ENCODE measurements around the gene BCKDHB. TPM values are rescaled to one million over a fixed set of nuclear protein-coding genes. Genes with fewer than 3 reads are reported as not detected.

The BCKDHB gene
- total and polyA plus RNA-seq, 2 donors (not counting 3 experiments of a cell fraction or from before 2014, with no cell fraction given) = 5.6 to 12.2 TPM

DNA sequence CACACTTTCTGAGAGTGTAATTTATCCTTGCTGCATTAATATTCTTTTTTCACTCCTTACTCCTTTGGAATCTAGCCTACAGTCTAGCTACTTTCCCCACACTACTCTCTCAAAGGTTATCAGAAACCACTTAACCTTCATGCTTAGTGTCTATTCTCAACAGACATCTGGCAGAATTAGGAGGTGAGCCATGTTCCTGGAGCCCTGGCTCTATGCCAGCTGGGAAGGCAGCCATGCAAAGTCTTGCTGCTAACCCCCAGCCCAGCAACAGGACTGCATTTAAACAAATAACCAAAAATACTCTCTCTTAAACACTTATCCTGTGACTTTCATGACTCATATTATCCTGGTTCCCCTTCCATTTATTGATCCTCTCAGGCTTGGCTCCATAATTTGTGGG lies 260.2 kb downstream of the BCKDHB start:
- no peak overlapping the region for H2AFZ ChIP-seq (ENCODE audit: low read depth, low read length)
- DNase-seq (ENCODE audit: low read depth, low spot score) (peak; percentile 69), FAIRE-seq (no peak)
- ChIA-PET CTCF (no interaction called here), POLR2A (no interaction called here)
- H3K9me1 ChIP-seq (replicated peaks; ENCODE audit: control insufficient read depth, extremely low read depth, insufficient read depth, low read length) = no peaks in the 10 kb centered on the region
- dilution Hi-C loops (cut with MboI; ENCODE audit: extremely low pct_ligation_motif_present, low sequenced_read_pairs) (no loop called here), intact Hi-C loops (cut with micrococcal nuclease) (no loop called here)
- H3K4me1 ChIP-seq (ENCODE audit: control insufficient read depth, extremely low read depth, insufficient read depth, low read length) = no peaks in the 10 kb centered on the region
- no peak overlapping the region for H3K9ac ChIP-seq (replicated peaks; ENCODE audit: extremely low read depth, insufficient read depth, low read length)
- H3K27ac ChIP-seq (ENCODE audit: insufficient read depth, low read depth, low read length) = no peak overlapping the region
- H3K79me2 ChIP-seq (ENCODE audit: control insufficient read depth, insufficient read depth, low read length) = no peaks in the 10 kb centered on the region
- no peaks in the 10 kb centered on the region for H3K36me3 ChIP-seq (ENCODE audit: control insufficient read depth in 2 of 2, extremely low read depth in 1 of 2, insufficient read depth in 2 of 2, low read length in 2 of 2)
- H3K4me2 ChIP-seq (ENCODE audit: insufficient read depth, low read length) = no peak overlapping the region
- H3K4me3 ChIP-seq (replicated peaks in 1 of 3; ENCODE audit: insufficient read depth in 1 of 3, low read depth in 1 of 3, low read length in 3 of 3) = no peak overlapping the region
- no peaks in the 10 kb centered on the region for H4K20me1 ChIP-seq (replicated peaks; ENCODE audit: control insufficient read depth, extremely low read depth, insufficient read depth, low read length)
- TF ChIP-seq GATA2 (IDR thresholded peaks at IDR 0.05; ENCODE audit: insufficient read depth, insufficient read length, low read depth, low read length) (no peak), FOS (IDR thresholded peaks at IDR 0.05; ENCODE audit: borderline replicate concordance, insufficient read depth, low read length) (peak; percentile 30), MYC (IDR thresholded peaks at IDR 0.05; ENCODE audit: low read depth, low read length) (no peak)
- no peaks in the 10 kb centered on the region for H3K27me3 ChIP-seq (ENCODE audit: control insufficient read depth in 2 of 2, insufficient read depth in 2 of 2, low read length in 2 of 2)
- no peaks in the 10 kb centered on the region for H3K9me3 ChIP-seq (replicated peaks; ENCODE audit: control insufficient read depth, insufficient read depth, low read length)
- no TSS peak for BruUV-seq (replicated peaks)

DNA sequence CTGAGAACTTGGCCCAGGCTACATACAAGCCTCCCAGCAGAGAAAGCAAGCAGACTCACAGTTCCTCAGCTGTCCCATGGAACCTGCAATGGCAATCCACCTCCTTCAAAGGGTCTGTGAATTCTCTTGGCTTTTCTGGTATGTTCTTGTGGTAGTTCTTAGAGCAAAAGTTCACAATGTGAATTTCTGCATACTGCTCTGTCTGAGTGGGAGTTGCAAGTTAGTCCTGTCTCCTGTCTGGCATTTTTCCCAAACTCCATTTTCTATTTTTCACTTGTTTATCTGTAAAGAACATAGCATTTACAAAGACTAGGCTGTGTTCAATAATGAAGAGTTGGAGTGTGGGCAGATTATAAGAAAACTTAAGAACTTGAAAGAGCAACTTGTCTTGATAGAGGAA lies 269.9 kb downstream of the BCKDHB start:
- no peak overlapping the region for H3K9ac ChIP-seq (replicated peaks; ENCODE audit: extremely low read depth, insufficient read depth, low read length)
- H3K9me1 ChIP-seq (replicated peaks; ENCODE audit: control insufficient read depth, extremely low read depth, insufficient read depth, low read length) = no peaks in the 10 kb centered on the region
- intact Hi-C loops (cut with micrococcal nuclease) = no loop called here
- dilution Hi-C loops (cut with MboI; ENCODE audit: extremely low pct_ligation_motif_present, low sequenced_read_pairs) = no loop called here
- H3K4me3 ChIP-seq (replicated peaks in 1 of 3; ENCODE audit: insufficient read depth in 1 of 3, low read depth in 1 of 3, low read length in 3 of 3) = no peak overlapping the region
- no peak overlapping the region for H3K27ac ChIP-seq (ENCODE audit: insufficient read depth, low read depth, low read length)
- H3K79me2 ChIP-seq (ENCODE audit: control insufficient read depth, insufficient read depth, low read length) = no peaks in the 10 kb centered on the region
- no peaks in the 10 kb centered on the region for H3K9me3 ChIP-seq (replicated peaks; ENCODE audit: control insufficient read depth, insufficient read depth, low read length)
- no peaks in the 10 kb centered on the region for H3K36me3 ChIP-seq (ENCODE audit: control insufficient read depth in 2 of 2, extremely low read depth in 1 of 2, insufficient read depth in 2 of 2, low read length in 2 of 2)
- H3K27me3 ChIP-seq (ENCODE audit: control insufficient read depth in 2 of 2, insufficient read depth in 2 of 2, low read length in 2 of 2) = no peaks in the 10 kb centered on the region
- CTCF ChIA-PET = no interaction called here
- no TSS peak for BruUV-seq (replicated peaks)
- peak; percentile 6 for DNase-seq (ENCODE audit: low read depth, low spot score)
- no peaks in the 10 kb centered on the region for H3K4me1 ChIP-seq (ENCODE audit: control insufficient read depth, extremely low read depth, insufficient read depth, low read length)
- no peak overlapping the region for H3K4me2 ChIP-seq (ENCODE audit: insufficient read depth, low read length)
- no peak for TF ChIP-seq GATA2 (IDR thresholded peaks at IDR 0.05; ENCODE audit: insufficient read depth, insufficient read length, low read depth, low read length)
- TF ChIP-seq JUN (IDR thresholded peaks at IDR 0.05; ENCODE audit: borderline replicate concordance, insufficient read depth, insufficient read length, low read depth) = no peak
- no peak for TF ChIP-seq POLR2A (IDR thresholded peaks at IDR 0.05; ENCODE audit: low read depth, low read length)
- TF ChIP-seq POLR2AphosphoS5 (IDR thresholded peaks at IDR 0.05; ENCODE audit: insufficient read depth, low read depth, low read length) = no peak
- TF ChIP-seq, protein P1, sequence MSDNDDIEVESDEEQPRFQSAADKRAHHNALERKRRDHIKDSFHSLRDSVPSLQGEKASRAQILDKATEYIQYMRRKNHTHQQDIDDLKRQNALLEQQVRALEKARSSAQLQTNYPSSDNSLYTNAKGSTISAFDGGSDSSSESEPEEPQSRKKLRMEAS (IDR thresholded peaks at IDR 0.05; ENCODE audit: insufficient read depth, insufficient read length) = no peak
- TF ChIP-seq, protein P2, sequence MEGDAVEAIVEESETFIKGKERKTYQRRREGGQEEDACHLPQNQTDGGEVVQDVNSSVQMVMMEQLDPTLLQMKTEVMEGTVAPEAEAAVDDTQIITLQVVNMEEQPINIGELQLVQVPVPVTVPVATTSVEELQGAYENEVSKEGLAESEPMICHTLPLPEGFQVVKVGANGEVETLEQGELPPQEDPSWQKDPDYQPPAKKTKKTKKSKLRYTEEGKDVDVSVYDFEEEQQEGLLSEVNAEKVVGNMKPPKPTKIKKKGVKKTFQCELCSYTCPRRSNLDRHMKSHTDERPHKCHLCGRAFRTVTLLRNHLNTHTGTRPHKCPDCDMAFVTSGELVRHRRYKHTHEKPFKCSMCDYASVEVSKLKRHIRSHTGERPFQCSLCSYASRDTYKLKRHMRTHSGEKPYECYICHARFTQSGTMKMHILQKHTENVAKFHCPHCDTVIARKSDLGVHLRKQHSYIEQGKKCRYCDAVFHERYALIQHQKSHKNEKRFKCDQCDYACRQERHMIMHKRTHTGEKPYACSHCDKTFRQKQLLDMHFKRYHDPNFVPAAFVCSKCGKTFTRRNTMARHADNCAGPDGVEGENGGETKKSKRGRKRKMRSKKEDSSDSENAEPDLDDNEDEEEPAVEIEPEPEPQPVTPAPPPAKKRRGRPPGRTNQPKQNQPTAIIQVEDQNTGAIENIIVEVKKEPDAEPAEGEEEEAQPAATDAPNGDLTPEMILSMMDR (IDR thresholded peaks at IDR 0.05; ENCODE audit: extremely low read depth in 1 of 2, insufficient read depth in 1 of 2, low read depth in 1 of 2, low read length in 2 of 2) = no peak
- no peak for TF ChIP-seq FOS (IDR thresholded peaks at IDR 0.05; ENCODE audit: borderline replicate concordance, insufficient read depth, low read length)
- TF ChIP-seq EZH2 (IDR thresholded peaks at IDR 0.05; ENCODE audit: borderline replicate concordance, low read depth, low read length, severe bottlenecking) = no peak
- no peak for TF ChIP-seq MYC (IDR thresholded peaks at IDR 0.05; ENCODE audit: low read depth, low read length)
- FAIRE-seq = no peak
- no peak overlapping the region for H2AFZ ChIP-seq (ENCODE audit: low read depth, low read length)
- H4K20me1 ChIP-seq (replicated peaks; ENCODE audit: control insufficient read depth, extremely low read depth, insufficient read depth, low read length) = no peaks in the 10 kb centered on the region
- POLR2A ChIA-PET = no interaction called here

Measured in endothelial cell of umbilical vein (primary cell).